Dermis microvascular lymphatic vessel endothelial cell (primary cell): ENCODE results near the gene TOPBP1. TPM values are rescaled to one million over a fixed set of nuclear protein-coding genes. Genes with fewer than 3 reads are reported as not detected.
"Not testable (repeated sequence)": the region's sequence is repeated elsewhere in the genome, so short reads cannot be mapped to it uniquely, and the experiment has no call there.

Experiments
- DNase-seq, 2 donors: peaks; one replicate each; pipeline versions ENCODE4 v3.0.0 to v3.0.0-alpha.2; 2010; ENCODE audit warnings: low read depth in 2 of 2
- total RNA-seq: library from RNA; depleted of rRNA; stranded (reverse); fragments of >200 nt; gene quantifications from 2 replicates; pipeline ENCODE4 v1.2.1, GENCODE V29; 2014

TOPBP1 gene
- total RNA-seq, 1 donor from 2014 or later = 24.6 TPM

GRCh38 chr3:133674290-133674919 is 12.7 kb upstream of the TOPBP1 start:
- no peak for DNase-seq

GRCh38 chr3:133673746-133674145 is 12.0 kb upstream of the TOPBP1 start:
- DNase-seq = no peak

- DNase-seq = no peak
These were observed 10.7 kb upstream of the TOPBP1 start for GRCh38 chr3:133672461-133672860.

GRCh38 chr3:133670525-133670995 is 8.8 kb upstream of the TOPBP1 start:
- DNase-seq = no peak

- DNase-seq = no peak
These were observed 8.3 kb upstream of the TOPBP1 start for GRCh38 chr3:133669949-133670524.

GRCh38 chr3:133667118-133667517 is 5.4 kb upstream of the TOPBP1 start:
- no peak for DNase-seq

GRCh38 chr3:133665188-133665587 is 3.4 kb upstream of the TOPBP1 start:
- DNase-seq = not testable (repeated sequence)

- DNase-seq = peak in 1 of 2 donors; percentile 53
These were observed 2.0 kb upstream of the TOPBP1 start for GRCh38 chr3:133663569-133664313.

- DNase-seq = peak in 1 of 2 donors; percentile 35
These were observed 524 bp upstream of the TOPBP1 start for GRCh38 chr3:133662278-133662651.

- no peak for DNase-seq
These were observed 1.9 kb downstream of the TOPBP1 start for GRCh38 chr3:133659806-133660205.

- peak; percentile 52 for DNase-seq
These were observed 5.8 kb downstream of the TOPBP1 start for GRCh38 chr3:133655731-133656515.

GRCh38 chr3:133649486-133650068 is 12.2 kb downstream of the TOPBP1 start:
- no peak for DNase-seq

GRCh38 chr3:133644768-133645167 is 17.0 kb downstream of the TOPBP1 start:
- peak; percentile 42 to 87 for DNase-seq

GRCh38 chr3:133643611-133644010 is 18.1 kb downstream of the TOPBP1 start:
- DNase-seq = no peak

GRCh38 chr3:133641254-133641653 is 20.5 kb downstream of the TOPBP1 start:
- no peak for DNase-seq

- no peak for DNase-seq
These were observed 28.3 kb downstream of the TOPBP1 start for GRCh38 chr3:133633439-133633838.

GRCh38 chr3:133629146-133629545 is 32.6 kb downstream of the TOPBP1 start:
- no peak for DNase-seq

- DNase-seq = no peak
These were observed 34.0 kb downstream of the TOPBP1 start for GRCh38 chr3:133627789-133628188.

GRCh38 chr3:133620066-133620784 is 41.5 kb downstream of the TOPBP1 start:
- no peak for DNase-seq

GRCh38 chr3:133611534-133611933 is 50.2 kb downstream of the TOPBP1 start:
- no peak for DNase-seq

GRCh38 chr3:133610031-133610430 is 51.7 kb downstream of the TOPBP1 start:
- no peak for DNase-seq
